HL-60/S4 treated with retinoic acid at 250 ng/mL for 4 days and 3 days (cell line): Measurements from ENCODE around the gene LRRC26.

Experiments used
- in situ Hi-C: fragments of 300-500 bp; cut with MboI; formaldehyde crosslinking; loops from 2 replicates; pipeline ENCODE4 v1.7.0; 2022; ENCODE audit warnings: low sequenced_read_pairs

Gene LRRC26

GRCh38 chr9:137121927-137122795 lies 47.7 kb downstream of the LRRC26 start:
- in situ Hi-C loops: loop anchor here (5.0 kb wide), 1 partner anchor 110 kb away; the partner anchor contains the start of gene SLC34A3
